ENCODE measurements around the gene CCNJL.

CCNJL gene

GRCh38 chr5:160284291-160284873, 28.0 kb downstream of the CCNJL start:
- Histone ChIP-seq H3K9me3 (ENCODE audit: control insufficient read depth in 1 of 2, low read length in 2 of 2) (no peaks in the 10 kb centered on the region), H3K27me3 (ENCODE audit: control insufficient read depth in 1 of 2, insufficient read depth in 2 of 2, low read length in 2 of 2) (no peaks in the 10 kb centered on the region), H3K4me1 (ENCODE audit: control insufficient read depth in 1 of 2, insufficient read depth in 2 of 2, low read length in 2 of 2) (peaks cover 24 to 45% of the 10 kb centered on the region in 2 donors), H3K4me3 (ENCODE audit: low read depth in 1 of 2, low read length in 2 of 2) (no peak overlapping the region), H3K36me3 (ENCODE audit: control insufficient read depth in 1 of 2, insufficient read depth in 2 of 2, low read length in 2 of 2) (peaks cover 0 to 2% of the 10 kb centered on the region in 2 donors), H3K9ac (ENCODE audit: low read depth in 1 of 2, low read length in 2 of 2) (no peak overlapping the region), H3K27ac (ENCODE audit: low read depth, low read length) (no peak overlapping the region)

- H3K27me3 ChIP-seq (ENCODE audit: control insufficient read depth in 1 of 2, insufficient read depth in 2 of 2, low read length in 2 of 2) = no peaks in the 10 kb centered on the region
- no peak overlapping the region for H3K27ac ChIP-seq (ENCODE audit: low read depth, low read length)
- H3K4me3 ChIP-seq (ENCODE audit: low read depth in 1 of 2, low read length in 2 of 2) = no peak overlapping the region
- no peak overlapping the region for H3K9ac ChIP-seq (ENCODE audit: low read depth in 1 of 2, low read length in 2 of 2)
- H3K9me3 ChIP-seq (ENCODE audit: control insufficient read depth in 1 of 2, low read length in 2 of 2) = no peaks in the 10 kb centered on the region
- peaks cover 14 to 31% of the 10 kb centered on the region in 2 donors for H3K4me1 ChIP-seq (ENCODE audit: control insufficient read depth in 1 of 2, insufficient read depth in 2 of 2, low read length in 2 of 2)
- peaks cover 0 to 2% of the 10 kb centered on the region in 2 donors for H3K36me3 ChIP-seq (ENCODE audit: control insufficient read depth in 1 of 2, insufficient read depth in 2 of 2, low read length in 2 of 2)
Measured at GRCh38 chr5:160281275-160281674, 31.1 kb downstream of the CCNJL start.

- Histone ChIP-seq H3K9me3 (ENCODE audit: control insufficient read depth in 1 of 2, low read length in 2 of 2) (no peaks in the 10 kb centered on the region), H3K27ac (ENCODE audit: low read depth, low read length) (no peak overlapping the region), H3K27me3 (ENCODE audit: control insufficient read depth in 1 of 2, insufficient read depth in 2 of 2, low read length in 2 of 2) (no peaks in the 10 kb centered on the region), H3K4me3 (ENCODE audit: low read depth in 1 of 2, low read length in 2 of 2) (no peak overlapping the region), H3K9ac (ENCODE audit: low read depth in 1 of 2, low read length in 2 of 2) (no peak overlapping the region), H3K36me3 (ENCODE audit: control insufficient read depth in 1 of 2, insufficient read depth in 2 of 2, low read length in 2 of 2) (peaks cover 0 to 2% of the 10 kb centered on the region in 2 donors), H3K4me1 (ENCODE audit: control insufficient read depth in 1 of 2, insufficient read depth in 2 of 2, low read length in 2 of 2) (peaks cover 14 to 27% of the 10 kb centered on the region in 2 donors)
Measured at GRCh38 chr5:160280384-160281095, 31.8 kb downstream of the CCNJL start.

- Histone ChIP-seq H3K4me1 (ENCODE audit: control insufficient read depth in 1 of 2, insufficient read depth in 2 of 2, low read length in 2 of 2) (peaks cover 14 to 22% of the 10 kb centered on the region in 2 donors), H3K27me3 (ENCODE audit: control insufficient read depth in 1 of 2, insufficient read depth in 2 of 2, low read length in 2 of 2) (no peaks in the 10 kb centered on the region), H3K9ac (ENCODE audit: low read depth in 1 of 2, low read length in 2 of 2) (no peak overlapping the region), H3K36me3 (ENCODE audit: control insufficient read depth in 1 of 2, insufficient read depth in 2 of 2, low read length in 2 of 2) (peaks cover 0 to 2% of the 10 kb centered on the region in 2 donors), H3K27ac (ENCODE audit: low read depth, low read length) (no peak overlapping the region), H3K4me3 (ENCODE audit: low read depth in 1 of 2, low read length in 2 of 2) (no peak overlapping the region), H3K9me3 (ENCODE audit: control insufficient read depth in 1 of 2, low read length in 2 of 2) (no peaks in the 10 kb centered on the region)
Measured at GRCh38 chr5:160278343-160278742, 34.0 kb downstream of the CCNJL start.

GRCh38 chr5:160274483-160274931, 37.9 kb downstream of the CCNJL start:
- H3K27ac ChIP-seq (ENCODE audit: low read depth, low read length) = no peak overlapping the region
- no peaks in the 10 kb centered on the region for H3K27me3 ChIP-seq (ENCODE audit: control insufficient read depth in 1 of 2, insufficient read depth in 2 of 2, low read length in 2 of 2)
- H3K4me1 ChIP-seq (ENCODE audit: control insufficient read depth in 1 of 2, insufficient read depth in 2 of 2, low read length in 2 of 2) = peaks cover 0 to 3% of the 10 kb centered on the region in 2 donors
- no peaks in the 10 kb centered on the region for H3K36me3 ChIP-seq (ENCODE audit: control insufficient read depth in 1 of 2, insufficient read depth in 2 of 2, low read length in 2 of 2)
- H3K9me3 ChIP-seq (ENCODE audit: control insufficient read depth in 1 of 2, low read length in 2 of 2) = no peaks in the 10 kb centered on the region
- H3K4me3 ChIP-seq (ENCODE audit: low read depth in 1 of 2, low read length in 2 of 2) = no peak overlapping the region
- no peak overlapping the region for H3K9ac ChIP-seq (ENCODE audit: low read depth in 1 of 2, low read length in 2 of 2)

- Histone ChIP-seq H3K9ac (ENCODE audit: low read depth in 1 of 2, low read length in 2 of 2) (no peak overlapping the region), H3K4me3 (ENCODE audit: low read depth in 1 of 2, low read length in 2 of 2) (no peak overlapping the region), H3K4me1 (ENCODE audit: control insufficient read depth in 1 of 2, insufficient read depth in 2 of 2, low read length in 2 of 2) (peaks cover 0 to 3% of the 10 kb centered on the region in 2 donors), H3K27ac (ENCODE audit: low read depth, low read length) (no peak overlapping the region), H3K36me3 (ENCODE audit: control insufficient read depth in 1 of 2, insufficient read depth in 2 of 2, low read length in 2 of 2) (no peaks in the 10 kb centered on the region), H3K9me3 (ENCODE audit: control insufficient read depth in 1 of 2, low read length in 2 of 2) (no peaks in the 10 kb centered on the region), H3K27me3 (ENCODE audit: control insufficient read depth in 1 of 2, insufficient read depth in 2 of 2, low read length in 2 of 2) (no peaks in the 10 kb centered on the region)
Measured at GRCh38 chr5:160272889-160273288, 39.5 kb downstream of the CCNJL start.

- Histone ChIP-seq H3K36me3 (ENCODE audit: control insufficient read depth in 1 of 2, insufficient read depth in 2 of 2, low read length in 2 of 2) (no peaks in the 10 kb centered on the region), H3K4me1 (ENCODE audit: control insufficient read depth in 1 of 2, insufficient read depth in 2 of 2, low read length in 2 of 2) (peaks cover 0 to 3% of the 10 kb centered on the region in 2 donors), H3K9ac (ENCODE audit: low read depth in 1 of 2, low read length in 2 of 2) (no peak overlapping the region), H3K4me3 (ENCODE audit: low read depth in 1 of 2, low read length in 2 of 2) (no peak overlapping the region), H3K27ac (ENCODE audit: low read depth, low read length) (no peak overlapping the region), H3K27me3 (ENCODE audit: control insufficient read depth in 1 of 2, insufficient read depth in 2 of 2, low read length in 2 of 2) (no peaks in the 10 kb centered on the region), H3K9me3 (ENCODE audit: control insufficient read depth in 1 of 2, low read length in 2 of 2) (no peaks in the 10 kb centered on the region)
Measured at GRCh38 chr5:160272264-160272663, 40.1 kb downstream of the CCNJL start.

GRCh38 chr5:160271836-160272235, 40.5 kb downstream of the CCNJL start:
- Histone ChIP-seq H3K27ac (ENCODE audit: low read depth, low read length) (no peak overlapping the region), H3K4me1 (ENCODE audit: control insufficient read depth in 1 of 2, insufficient read depth in 2 of 2, low read length in 2 of 2) (peaks cover 0 to 3% of the 10 kb centered on the region in 2 donors), H3K36me3 (ENCODE audit: control insufficient read depth in 1 of 2, insufficient read depth in 2 of 2, low read length in 2 of 2) (no peaks in the 10 kb centered on the region), H3K27me3 (ENCODE audit: control insufficient read depth in 1 of 2, insufficient read depth in 2 of 2, low read length in 2 of 2) (no peaks in the 10 kb centered on the region), H3K4me3 (ENCODE audit: low read depth in 1 of 2, low read length in 2 of 2) (no peak overlapping the region), H3K9ac (ENCODE audit: low read depth in 1 of 2, low read length in 2 of 2) (no peak overlapping the region), H3K9me3 (ENCODE audit: control insufficient read depth in 1 of 2, low read length in 2 of 2) (no peaks in the 10 kb centered on the region)

GRCh38 chr5:160271396-160271795, 41.0 kb downstream of the CCNJL start:
- H3K36me3 ChIP-seq (ENCODE audit: control insufficient read depth in 1 of 2, insufficient read depth in 2 of 2, low read length in 2 of 2) = no peaks in the 10 kb centered on the region
- H3K9me3 ChIP-seq (ENCODE audit: control insufficient read depth in 1 of 2, low read length in 2 of 2) = no peaks in the 10 kb centered on the region
- no peak overlapping the region for H3K27ac ChIP-seq (ENCODE audit: low read depth, low read length)
- no peak overlapping the region for H3K9ac ChIP-seq (ENCODE audit: low read depth in 1 of 2, low read length in 2 of 2)
- H3K4me1 ChIP-seq (ENCODE audit: control insufficient read depth in 1 of 2, insufficient read depth in 2 of 2, low read length in 2 of 2) = peaks cover 0 to 3% of the 10 kb centered on the region in 2 donors
- H3K4me3 ChIP-seq (ENCODE audit: low read depth in 1 of 2, low read length in 2 of 2) = no peak overlapping the region
- no peaks in the 10 kb centered on the region for H3K27me3 ChIP-seq (ENCODE audit: control insufficient read depth in 1 of 2, insufficient read depth in 2 of 2, low read length in 2 of 2)

GRCh38 chr5:160270704-160271103, 41.7 kb downstream of the CCNJL start:
- Histone ChIP-seq H3K4me1 (ENCODE audit: control insufficient read depth in 1 of 2, insufficient read depth in 2 of 2, low read length in 2 of 2) (peaks cover 0 to 3% of the 10 kb centered on the region in 2 donors), H3K27ac (ENCODE audit: low read depth, low read length) (no peak overlapping the region), H3K36me3 (ENCODE audit: control insufficient read depth in 1 of 2, insufficient read depth in 2 of 2, low read length in 2 of 2) (no peaks in the 10 kb centered on the region), H3K4me3 (ENCODE audit: low read depth in 1 of 2, low read length in 2 of 2) (no peak overlapping the region), H3K9ac (ENCODE audit: low read depth in 1 of 2, low read length in 2 of 2) (no peak overlapping the region), H3K27me3 (ENCODE audit: control insufficient read depth in 1 of 2, insufficient read depth in 2 of 2, low read length in 2 of 2) (no peaks in the 10 kb centered on the region), H3K9me3 (ENCODE audit: control insufficient read depth in 1 of 2, low read length in 2 of 2) (no peaks in the 10 kb centered on the region)

Measured in duodenal mucosa (tissue), 2 donors.